Measurements from ENCODE around the gene PKP3.

DNA sequence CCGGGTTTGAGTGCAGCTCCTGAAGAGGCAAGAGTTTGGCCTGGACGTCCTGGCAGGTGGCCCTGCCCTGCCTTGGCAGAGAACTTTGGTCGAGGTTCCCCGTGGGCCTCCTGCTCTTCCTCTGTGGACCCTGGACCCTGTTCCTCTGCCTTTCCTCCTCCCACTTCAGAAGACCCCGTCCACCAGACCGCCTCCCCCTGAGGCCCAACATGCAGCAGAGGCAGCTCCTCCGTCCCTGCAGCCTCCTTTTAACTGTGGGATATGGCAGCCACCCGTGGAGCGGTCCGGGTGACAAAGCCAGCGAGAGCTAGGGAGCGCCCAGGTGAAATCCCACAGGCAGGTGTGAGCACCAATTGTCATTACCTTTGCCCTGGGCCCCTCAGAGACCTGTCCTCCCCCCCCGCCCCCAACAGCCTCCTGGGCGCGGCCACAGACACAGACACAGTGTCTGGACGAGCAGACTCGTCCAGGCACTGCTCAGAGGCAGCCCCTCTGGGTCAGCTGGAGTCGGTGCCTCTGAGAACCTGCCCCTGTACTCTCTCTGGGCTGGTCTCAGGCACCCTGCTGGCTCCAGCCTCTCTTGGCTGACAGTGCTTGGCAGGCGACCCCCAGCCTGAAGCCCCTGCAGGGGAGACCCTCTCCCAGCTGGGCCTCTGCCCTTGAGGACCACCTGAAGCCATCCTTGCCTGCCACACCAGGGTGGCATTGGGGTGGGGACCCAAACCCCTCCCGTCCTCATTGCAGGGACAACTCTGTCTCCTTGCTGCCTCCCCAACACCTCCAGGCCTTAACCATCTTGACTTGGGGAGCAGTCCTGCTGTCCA lies 52.0 kb downstream of the PKP3 start:
- TF ChIP-seq, protein P1, sequence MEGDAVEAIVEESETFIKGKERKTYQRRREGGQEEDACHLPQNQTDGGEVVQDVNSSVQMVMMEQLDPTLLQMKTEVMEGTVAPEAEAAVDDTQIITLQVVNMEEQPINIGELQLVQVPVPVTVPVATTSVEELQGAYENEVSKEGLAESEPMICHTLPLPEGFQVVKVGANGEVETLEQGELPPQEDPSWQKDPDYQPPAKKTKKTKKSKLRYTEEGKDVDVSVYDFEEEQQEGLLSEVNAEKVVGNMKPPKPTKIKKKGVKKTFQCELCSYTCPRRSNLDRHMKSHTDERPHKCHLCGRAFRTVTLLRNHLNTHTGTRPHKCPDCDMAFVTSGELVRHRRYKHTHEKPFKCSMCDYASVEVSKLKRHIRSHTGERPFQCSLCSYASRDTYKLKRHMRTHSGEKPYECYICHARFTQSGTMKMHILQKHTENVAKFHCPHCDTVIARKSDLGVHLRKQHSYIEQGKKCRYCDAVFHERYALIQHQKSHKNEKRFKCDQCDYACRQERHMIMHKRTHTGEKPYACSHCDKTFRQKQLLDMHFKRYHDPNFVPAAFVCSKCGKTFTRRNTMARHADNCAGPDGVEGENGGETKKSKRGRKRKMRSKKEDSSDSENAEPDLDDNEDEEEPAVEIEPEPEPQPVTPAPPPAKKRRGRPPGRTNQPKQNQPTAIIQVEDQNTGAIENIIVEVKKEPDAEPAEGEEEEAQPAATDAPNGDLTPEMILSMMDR (IDR thresholded peaks at IDR 0.05; ENCODE audit: borderline replicate concordance, extremely low read depth, low read length, poor library complexity, severe bottlenecking): no peak
- no peak for TF ChIP-seq EZH2 (IDR thresholded peaks at IDR 0.05; ENCODE audit: borderline replicate concordance, low read depth, low read length, severe bottlenecking)

Measured in DND-41 (cell line).